K562 (cell line): Measurements from ENCODE around the gene SLC6A6. TPM values are rescaled to one million over a fixed set of nuclear protein-coding genes. Genes with fewer than 3 reads are reported as not detected.

ENCODE experiments used
- BDP1 ChIP-seq: IDR thresholded peaks from 3 replicates; pipeline ENCODE4 v1.6.1; 2011; ENCODE audit not compliant: insufficient read length, insufficient read depth
- CBX3 ChIP-seq, 2 experiments: IDR thresholded peaks; 1 replicate in 1 of 2; 2 replicates in 1 of 2; pipeline ENCODE4 v1.6.1; 2012; ENCODE audit warnings: inconsistent platforms in 2 of 2, low read length in 2 of 2, borderline replicate concordance in 1 of 2, control low read depth in 1 of 2
- DPF2 ChIP-seq: fragments of 450-650 bp; IDR thresholded peaks from 2 replicates; pipeline ENCODE4 v1.6.1; 2016
- FIP1L1 ChIP-seq: fragments of 200-400 bp; formaldehyde crosslinking; IDR thresholded peaks from 2 replicates; pipeline ENCODE4 v1.6.1; 2018; ENCODE audit warnings: mild to moderate bottlenecking, low read depth, low read length; ENCODE audit not compliant: poor library complexity, severe bottlenecking
- HDAC2 ChIP-seq: fragments of 450-650 bp; IDR thresholded peaks from 2 replicates; pipeline ENCODE4 v1.6.1; 2016; ENCODE audit warnings: mild to moderate bottlenecking
- HEY1 ChIP-seq: fragments of 250-450 bp; sonication (Bioruptor Pico); IDR thresholded peaks from 2 replicates; pipeline ENCODE4 v1.5.0; 2020; ENCODE audit warnings: mild to moderate bottlenecking, moderate library complexity, borderline replicate concordance
- HIVEP1 ChIP-seq: fragments of 250-450 bp; sonication (Bioruptor Pico); IDR thresholded peaks from 2 replicates; pipeline ENCODE4 v1.4.0; 2020; ENCODE audit warnings: mild to moderate bottlenecking
- NEUROD1 ChIP-seq: fragments of 150-350 bp; IDR thresholded peaks from 2 replicates; pipeline ENCODE4 v1.6.1; 2014; ENCODE audit warnings: borderline replicate concordance, low read length, low read depth; ENCODE audit not compliant: partially characterized antibody
- RB1 ChIP-seq: fragments of 450-650 bp; IDR thresholded peaks from 2 replicates; pipeline ENCODE4 v1.6.1; 2017; ENCODE audit warnings: low read depth, mild to moderate bottlenecking
- RBM25 ChIP-seq: fragments of 200-400 bp; formaldehyde crosslinking; IDR thresholded peaks from 2 replicates; pipeline ENCODE4 v1.6.1; 2018; ENCODE audit warnings: low read length, low read depth, moderate library complexity; ENCODE audit not compliant: severe bottlenecking
- SIX5 ChIP-seq, 2 experiments: IDR thresholded peaks; 2 replicates each; pipeline ENCODE4 v1.6.1; 2011; ENCODE audit warnings: low read length in 2 of 2, borderline replicate concordance in 1 of 2, low read depth in 1 of 2, mild to moderate bottlenecking in 1 of 2, moderate library complexity in 1 of 2; ENCODE audit not compliant: insufficient read depth in 1 of 2
- SRF ChIP-seq, 2 experiments: fragments of 250-450, 450-650 bp in 1 of 2; sonication (Bioruptor Pico) in 1 of 2; sonication (generic) in 1 of 2; formaldehyde crosslinking; IDR thresholded peaks; 2 replicates each; pipeline versions ENCODE4 v1.5.0 to v1.5.1; 2020 to 2022; ENCODE audit warnings: mild to moderate bottlenecking in 1 of 2, missing genetic modification reagents in 1 of 2
- U2AF2 ChIP-seq: fragments of 200-400 bp; formaldehyde crosslinking; optimal IDR thresholded peaks from 2 replicates; pipeline ENCODE3; 2017; ENCODE audit warnings: low read depth, mild to moderate bottlenecking, low read length
- ZBTB7A ChIP-seq: IDR thresholded peaks from 2 replicates; pipeline ENCODE4 v1.6.1; 2011; ENCODE audit warnings: low read depth, mild to moderate bottlenecking, low read length, moderate library complexity, borderline replicate concordance; ENCODE audit not compliant: control insufficient read depth
- ZEB2 ChIP-seq: fragments of 450-650 bp; IDR thresholded peaks from 2 replicates; pipeline ENCODE4 v1.6.1; 2016
- ZNF140 ChIP-seq: fragments of 250-450 bp; sonication (Bioruptor Pico); IDR thresholded peaks from 2 replicates; pipeline ENCODE4 v1.8.0; 2021; ENCODE audit warnings: moderate library complexity, mild to moderate bottlenecking, inconsistent platforms
- ZNF23 ChIP-seq: fragments of 250-450 bp; sonication (Bioruptor Pico); IDR thresholded peaks from 2 replicates; pipeline ENCODE4 v1.4.0; 2020; ENCODE audit warnings: mild to moderate bottlenecking
- ZNF717 ChIP-seq: fragments of 250-450 bp; sonication (Bioruptor Pico); IDR thresholded peaks from 2 replicates; pipeline ENCODE4 v1.5.0; 2021
- polyA plus RNA-seq, 8 experiments: library from polyadenylated mRNA; depleted of rRNA in 4 of 8; stranded (reverse) in 5 of 8; unstranded in 3 of 8; fragments of >200 nt; fragmentation: Nextera tagmentation in 2 of 8; fragmentation: Illumina TruSeq in 1 of 8; extraction: Ambion mirVana in 2 of 8; extraction: Trizol in 1 of 8; gene quantifications; 2 replicates each; pipeline versions ENCODE4 v1.2.1 to v1.2.3, GENCODE V29; 2011 to 2014; ENCODE audit warnings: inconsistent platforms in 1 of 8, missing spikeins in 1 of 8
- total RNA-seq, 7 experiments: library from RNA; depleted of rRNA in 6 of 7; stranded (reverse); fragments of >200 nt in 6 of 7; fragmentation: Illumina TruSeq in 2 of 7; extraction: Trizol in 2 of 7; gene quantifications; 2 replicates each; pipeline versions ENCODE4 v1.2.1 to v1.2.3, GENCODE V29; 2011 to 2021; ENCODE audit warnings: low replicate concordance in 1 of 7
- TF ChIP-seq, protein P1 (sequence below): fragments of 450-650 bp; IDR thresholded peaks from 2 replicates; pipeline ENCODE4 v1.6.1; 2016; ENCODE audit warnings: mild to moderate bottlenecking
- TF ChIP-seq, protein P2 (sequence below): fragments of 450-650 bp; formaldehyde crosslinking; IDR thresholded peaks from 2 replicates; pipeline ENCODE4 v1.4.0; 2020; ENCODE audit warnings: mild to moderate bottlenecking, moderate library complexity
- TF ChIP-seq, protein P3 (sequence below): fragments of 250-450 bp; sonication (Bioruptor Pico); IDR thresholded peaks from 2 replicates; pipeline ENCODE4 v1.8.0; 2021; ENCODE audit warnings: moderate library complexity, mild to moderate bottlenecking, inconsistent platforms
- TF ChIP-seq, protein P4 (sequence below): fragments of 450-650 bp; formaldehyde crosslinking; IDR thresholded peaks from 2 replicates; pipeline ENCODE4 v1.4.0; 2022; ENCODE audit warnings: missing genetic modification characterization

SLC6A6 gene
- total and polyA plus RNA-seq, 9 of the 15 experiments (the other 6 are each of a cell fraction or from before 2014, with no cell fraction given): 12.3 to 203 (median 93.2) TPM

DNA sequence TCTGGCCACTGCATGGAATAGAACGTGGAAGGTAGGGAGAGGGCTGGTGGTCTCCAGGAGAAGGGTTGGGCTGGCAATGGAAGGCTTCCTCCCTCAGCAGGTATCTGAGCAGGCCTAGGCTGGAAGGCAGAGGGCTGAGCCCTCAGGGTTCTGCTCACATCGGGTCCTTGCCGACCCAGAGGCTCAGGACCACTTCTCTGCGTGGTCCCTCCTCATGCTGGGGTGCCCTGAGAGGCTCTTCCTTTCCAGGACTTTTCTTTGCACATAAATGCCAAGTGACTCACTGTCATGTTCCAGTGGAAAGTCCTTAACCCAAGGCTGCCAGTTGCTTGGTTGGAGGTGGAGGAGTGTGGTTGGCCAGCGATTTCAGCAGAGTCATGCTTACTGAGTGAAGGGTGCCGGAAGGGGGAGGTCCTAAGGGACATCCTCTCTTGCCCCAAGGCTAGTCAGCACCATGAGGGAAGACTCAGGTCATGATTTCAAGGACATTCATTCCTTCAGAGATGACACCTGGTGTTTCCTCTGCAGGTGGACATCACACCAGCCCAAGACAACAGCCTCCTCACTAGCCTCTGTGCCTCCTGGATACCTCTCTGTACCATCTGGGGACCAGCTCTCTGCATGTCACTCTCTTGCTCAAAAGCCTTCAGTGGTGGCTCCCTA, 8.2 kb downstream of the SLC6A6 start (continued):
- TF ChIP-seq RBM25: no peak
- no peak for TF ChIP-seq BDP1
- peak in 1 of 2 experiments; percentile 66; a peak in 2 of 4 replicates for TF ChIP-seq SRF (CRISPR knock-in tag; IDR thresholded peaks at IDR 0.05)
- TF ChIP-seq ZNF23 (CRISPR knock-in tag): 0 out of 2 replicates have a peak, but pooled peaks have one; percentile 3
- peak; percentile 74 for TF ChIP-seq HDAC2
- peak; percentile 86 for TF ChIP-seq DPF2
- TF ChIP-seq, protein P1, sequence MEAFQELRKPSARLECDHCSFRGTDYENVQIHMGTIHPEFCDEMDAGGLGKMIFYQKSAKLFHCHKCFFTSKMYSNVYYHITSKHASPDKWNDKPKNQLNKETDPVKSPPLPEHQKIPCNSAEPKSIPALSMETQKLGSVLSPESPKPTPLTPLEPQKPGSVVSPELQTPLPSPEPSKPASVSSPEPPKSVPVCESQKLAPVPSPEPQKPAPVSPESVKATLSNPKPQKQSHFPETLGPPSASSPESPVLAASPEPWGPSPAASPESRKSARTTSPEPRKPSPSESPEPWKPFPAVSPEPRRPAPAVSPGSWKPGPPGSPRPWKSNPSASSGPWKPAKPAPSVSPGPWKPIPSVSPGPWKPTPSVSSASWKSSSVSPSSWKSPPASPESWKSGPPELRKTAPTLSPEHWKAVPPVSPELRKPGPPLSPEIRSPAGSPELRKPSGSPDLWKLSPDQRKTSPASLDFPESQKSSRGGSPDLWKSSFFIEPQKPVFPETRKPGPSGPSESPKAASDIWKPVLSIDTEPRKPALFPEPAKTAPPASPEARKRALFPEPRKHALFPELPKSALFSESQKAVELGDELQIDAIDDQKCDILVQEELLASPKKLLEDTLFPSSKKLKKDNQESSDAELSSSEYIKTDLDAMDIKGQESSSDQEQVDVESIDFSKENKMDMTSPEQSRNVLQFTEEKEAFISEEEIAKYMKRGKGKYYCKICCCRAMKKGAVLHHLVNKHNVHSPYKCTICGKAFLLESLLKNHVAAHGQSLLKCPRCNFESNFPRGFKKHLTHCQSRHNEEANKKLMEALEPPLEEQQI: no peak
- TF ChIP-seq HEY1 (CRISPR knock-in tag): no peak
- TF ChIP-seq, protein P2, sequence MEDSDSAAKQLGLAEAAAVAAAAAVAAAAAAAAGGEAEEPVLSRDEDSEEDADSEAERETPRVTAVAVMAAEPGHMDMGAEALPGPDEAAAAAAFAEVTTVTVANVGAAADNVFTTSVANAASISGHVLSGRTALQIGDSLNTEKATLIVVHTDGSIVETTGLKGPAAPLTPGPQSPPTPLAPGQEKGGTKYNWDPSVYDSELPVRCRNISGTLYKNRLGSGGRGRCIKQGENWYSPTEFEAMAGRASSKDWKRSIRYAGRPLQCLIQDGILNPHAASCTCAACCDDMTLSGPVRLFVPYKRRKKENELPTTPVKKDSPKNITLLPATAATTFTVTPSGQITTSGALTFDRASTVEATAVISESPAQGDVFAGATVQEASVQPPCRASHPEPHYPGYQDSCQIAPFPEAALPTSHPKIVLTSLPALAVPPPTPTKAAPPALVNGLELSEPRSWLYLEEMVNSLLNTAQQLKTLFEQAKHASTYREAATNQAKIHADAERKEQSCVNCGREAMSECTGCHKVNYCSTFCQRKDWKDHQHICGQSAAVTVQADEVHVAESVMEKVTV: no peak
- no peak for TF ChIP-seq SIX5 (IDR thresholded peaks at IDR 0.05; ENCODE audit: borderline replicate concordance in 1 of 2, insufficient read depth in 1 of 2, low read depth in 1 of 2, low read length in 2 of 2)
- TF ChIP-seq, protein P3, sequence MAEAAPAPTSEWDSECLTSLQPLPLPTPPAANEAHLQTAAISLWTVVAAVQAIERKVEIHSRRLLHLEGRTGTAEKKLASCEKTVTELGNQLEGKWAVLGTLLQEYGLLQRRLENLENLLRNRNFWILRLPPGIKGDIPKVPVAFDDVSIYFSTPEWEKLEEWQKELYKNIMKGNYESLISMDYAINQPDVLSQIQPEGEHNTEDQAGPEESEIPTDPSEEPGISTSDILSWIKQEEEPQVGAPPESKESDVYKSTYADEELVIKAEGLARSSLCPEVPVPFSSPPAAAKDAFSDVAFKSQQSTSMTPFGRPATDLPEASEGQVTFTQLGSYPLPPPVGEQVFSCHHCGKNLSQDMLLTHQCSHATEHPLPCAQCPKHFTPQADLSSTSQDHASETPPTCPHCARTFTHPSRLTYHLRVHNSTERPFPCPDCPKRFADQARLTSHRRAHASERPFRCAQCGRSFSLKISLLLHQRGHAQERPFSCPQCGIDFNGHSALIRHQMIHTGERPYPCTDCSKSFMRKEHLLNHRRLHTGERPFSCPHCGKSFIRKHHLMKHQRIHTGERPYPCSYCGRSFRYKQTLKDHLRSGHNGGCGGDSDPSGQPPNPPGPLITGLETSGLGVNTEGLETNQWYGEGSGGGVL (CRISPR knock-in tag): no peak
- TF ChIP-seq ZBTB7A: no peak
- peak; percentile 13; the same call in 1 of the 2 replicates for TF ChIP-seq HIVEP1 (CRISPR knock-in tag)
- peak in 1 of 2 experiments; percentile 17; a peak in 1 of 3 replicates for TF ChIP-seq CBX3 (IDR thresholded peaks at IDR 0.05; ENCODE audit: borderline replicate concordance in 1 of 2, low read length in 2 of 2)
- no peak for TF ChIP-seq FIP1L1
- TF ChIP-seq NEUROD1: peak; percentile 65
- TF ChIP-seq, protein P4, sequence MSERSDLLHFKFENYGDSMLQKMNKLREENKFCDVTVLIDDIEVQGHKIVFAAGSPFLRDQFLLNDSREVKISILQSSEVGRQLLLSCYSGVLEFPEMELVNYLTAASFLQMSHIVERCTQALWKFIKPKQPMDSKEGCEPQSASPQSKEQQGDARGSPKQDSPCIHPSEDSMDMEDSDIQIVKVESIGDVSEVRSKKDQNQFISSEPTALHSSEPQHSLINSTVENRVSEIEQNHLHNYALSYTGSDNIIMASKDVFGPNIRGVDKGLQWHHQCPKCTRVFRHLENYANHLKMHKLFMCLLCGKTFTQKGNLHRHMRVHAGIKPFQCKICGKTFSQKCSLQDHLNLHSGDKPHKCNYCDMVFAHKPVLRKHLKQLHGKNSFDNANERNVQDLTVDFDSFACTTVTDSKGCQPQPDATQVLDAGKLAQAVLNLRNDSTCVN (CRISPR knock-in tag): no peak
- no peak for TF ChIP-seq ZNF717
- no peak for TF ChIP-seq U2AF2
- TF ChIP-seq ZNF140 (CRISPR knock-in tag): no peak
- TF ChIP-seq RB1: no peak
- TF ChIP-seq ZEB2: peak; percentile 90
